Upper lobe of right lung (tissue), 1 donor: ENCODE measurements around the gene PCDHGB1. TPM values are rescaled to one million over a fixed set of nuclear protein-coding genes. Genes with fewer than 3 reads are reported as not detected.
"Not testable (repeated sequence)": the region's sequence is repeated elsewhere in the genome, so short reads cannot be mapped to it uniquely, and the experiment has no call there.

Source experiments
- ATAC-seq: fragments of 200-7000 bp; cut with Tn5 transposase; one replicate; pipeline ENCODE4 v1.9.1; 2020; ENCODE audit warnings: mild to moderate bottlenecking, moderate library complexity
- DNase-seq: peaks from one replicate; pipeline ENCODE4 v3.0.0-alpha.2; 2020
- H3K27ac ChIP-seq: fragments of 200-600 bp; one replicate; pipeline ENCODE4 v1.8.0; 2022
- H3K27me3 ChIP-seq: fragments of 200-600 bp; one replicate; pipeline ENCODE4 v1.8.0; 2022; ENCODE audit warnings: mild to moderate bottlenecking
- H3K36me3 ChIP-seq: fragments of 200-600 bp; one replicate; pipeline ENCODE4 v1.8.0; 2022
- H3K4me1 ChIP-seq: fragments of 200-600 bp; one replicate; pipeline ENCODE4 v1.8.0; 2022
- H3K4me3 ChIP-seq: fragments of 200-600 bp; one replicate; pipeline ENCODE4 v1.8.0; 2022; ENCODE audit warnings: mild to moderate bottlenecking
- H3K9me3 ChIP-seq: fragments of 200-600 bp; one replicate; pipeline ENCODE4 v1.8.0; 2022
- intact Hi-C: fragments of 100-400 bp; cut with DNase I; formaldehyde crosslinking; loops from one replicate; pipeline ENCODE4 v1.11.0; 2022
- total RNA-seq: library from RNA; stranded (reverse); fragmentation: NEBNext Ultra II Directional; extraction: Animal tissue kit (Norgen Biotek cat#: 25700); gene quantifications from one replicate; pipeline ENCODE4 v1.2.1, GENCODE V29; 2021
- TF ChIP-seq, protein P1 (sequence below): fragments of 200-600 bp; IDR thresholded peaks from one replicate; pipeline ENCODE4 v1.8.0; 2022; ENCODE audit warnings: antibody characterized with exemption
- donor health status: DM: no; HTN: yes; CAD: no; lungs with severe emphysema.

PCDHGB1 gene
- total RNA-seq, 1 donor from 2014 or later, result 2.0 TPM

DNA sequence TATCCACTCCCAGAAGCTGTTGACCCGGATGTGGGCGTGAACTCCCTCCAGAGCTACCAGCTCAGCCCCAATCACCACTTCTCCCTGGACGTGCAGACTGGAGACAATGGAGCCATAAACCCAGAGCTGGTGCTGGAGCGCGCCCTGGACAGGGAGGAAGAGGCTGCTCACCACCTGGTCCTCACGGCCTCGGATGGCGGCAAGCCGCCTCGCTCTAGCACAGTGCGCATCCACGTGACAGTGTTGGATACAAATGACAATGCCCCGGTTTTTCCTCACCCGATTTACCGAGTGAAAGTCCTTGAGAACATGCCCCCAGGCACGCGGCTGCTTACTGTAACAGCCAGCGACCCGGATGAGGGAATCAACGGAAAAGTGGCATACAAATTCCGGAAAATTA, 43.4 kb downstream of the PCDHGB1 start:
- H3K4me1 ChIP-seq, result no peaks in the 10 kb centered on the region
- intact Hi-C loops, result no loop called here
- H3K36me3 ChIP-seq, result no peaks in the 10 kb centered on the region
- TF ChIP-seq, protein P1, sequence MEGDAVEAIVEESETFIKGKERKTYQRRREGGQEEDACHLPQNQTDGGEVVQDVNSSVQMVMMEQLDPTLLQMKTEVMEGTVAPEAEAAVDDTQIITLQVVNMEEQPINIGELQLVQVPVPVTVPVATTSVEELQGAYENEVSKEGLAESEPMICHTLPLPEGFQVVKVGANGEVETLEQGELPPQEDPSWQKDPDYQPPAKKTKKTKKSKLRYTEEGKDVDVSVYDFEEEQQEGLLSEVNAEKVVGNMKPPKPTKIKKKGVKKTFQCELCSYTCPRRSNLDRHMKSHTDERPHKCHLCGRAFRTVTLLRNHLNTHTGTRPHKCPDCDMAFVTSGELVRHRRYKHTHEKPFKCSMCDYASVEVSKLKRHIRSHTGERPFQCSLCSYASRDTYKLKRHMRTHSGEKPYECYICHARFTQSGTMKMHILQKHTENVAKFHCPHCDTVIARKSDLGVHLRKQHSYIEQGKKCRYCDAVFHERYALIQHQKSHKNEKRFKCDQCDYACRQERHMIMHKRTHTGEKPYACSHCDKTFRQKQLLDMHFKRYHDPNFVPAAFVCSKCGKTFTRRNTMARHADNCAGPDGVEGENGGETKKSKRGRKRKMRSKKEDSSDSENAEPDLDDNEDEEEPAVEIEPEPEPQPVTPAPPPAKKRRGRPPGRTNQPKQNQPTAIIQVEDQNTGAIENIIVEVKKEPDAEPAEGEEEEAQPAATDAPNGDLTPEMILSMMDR, result no peak
- H3K4me3 ChIP-seq, result no peak overlapping the region
- no peak for ATAC-seq
- DNase-seq, result no peak
- H3K9me3 ChIP-seq, result peaks cover 36% of the 10 kb centered on the region
- H3K27me3 ChIP-seq, result peaks cover 16% of the 10 kb centered on the region
- no peak overlapping the region for H3K27ac ChIP-seq

- DNase-seq, result not testable (repeated sequence)
- H3K27me3 ChIP-seq, result peaks cover 23% of the 10 kb centered on the region
- peaks cover 29% of the 10 kb centered on the region for H3K9me3 ChIP-seq
Observed at GRCh38 chr5:141394401-141395187, 44.7 kb downstream of the PCDHGB1 start.

DNA sequence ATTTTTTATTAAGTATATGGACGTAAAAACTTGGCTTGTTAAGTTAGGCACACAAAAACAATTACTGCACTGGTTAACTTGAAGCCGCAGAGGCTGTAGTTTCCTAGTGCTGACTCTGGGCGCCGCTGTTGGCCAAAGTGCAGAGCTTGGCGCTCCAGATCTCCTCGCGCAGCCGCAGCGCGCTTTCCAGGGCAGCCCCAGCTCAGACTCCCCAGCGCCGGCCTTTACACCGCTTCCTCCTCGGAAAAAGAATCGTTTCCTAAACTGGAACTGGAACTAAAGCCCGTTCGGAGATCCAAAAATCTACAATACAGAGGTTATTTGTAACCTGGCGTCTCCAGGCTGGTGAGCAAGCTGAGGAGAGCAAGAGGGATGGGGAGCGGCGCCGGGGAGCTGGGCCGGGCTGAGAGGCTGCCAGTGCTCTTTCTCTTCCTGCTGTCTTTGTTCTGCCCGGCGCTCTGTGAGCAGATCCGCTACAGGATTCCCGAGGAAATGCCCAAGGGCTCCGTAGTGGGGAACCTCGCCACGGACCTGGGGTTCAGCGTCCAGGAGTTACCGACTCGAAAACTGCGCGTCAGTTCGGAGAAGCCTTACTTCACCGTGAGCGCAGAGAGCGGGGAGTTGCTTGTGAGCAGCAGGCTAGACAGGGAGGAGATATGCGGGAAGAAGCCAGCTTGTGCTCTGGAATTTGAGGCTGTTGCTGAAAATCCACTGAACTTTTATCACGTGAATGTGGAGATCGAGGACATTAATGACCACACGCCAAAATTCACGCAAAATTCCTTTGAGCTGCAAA, 48.1 kb downstream of the PCDHGB1 start, which contains the start of gene PCDHGB5:
Gene PCDHGB5, plus strand, starts transcription at position 192 of the 796 bp plus-strand sequence. Its CDS starts 181 bp downstream, at position 373.
- Histone ChIP-seq H3K4me3 (peak within 1 kb of the TSS; percentile 37), H3K27me3 (peaks cover 16% of the 10 kb centered on the region), H3K9me3 (peaks cover 21% of the 10 kb centered on the region)
- H3K27ac ChIP-seq, H3K4me1 ChIP-seq, H3K36me3 ChIP-seq, intact Hi-C loops: not testable (repeated sequence)
- TF ChIP-seq, protein P1, result peak; percentile 59
- peak; percentile 76 for DNase-seq
- ATAC-seq, result peak; percentile 97

More at GRCh38 chr5:141394401-141395187, 44.7 kb downstream of the PCDHGB1 start:
- ATAC-seq, intact Hi-C loops, H3K4me3 ChIP-seq, H3K27ac ChIP-seq, H3K4me1 ChIP-seq, H3K36me3 ChIP-seq: not testable (repeated sequence)

DNA sequence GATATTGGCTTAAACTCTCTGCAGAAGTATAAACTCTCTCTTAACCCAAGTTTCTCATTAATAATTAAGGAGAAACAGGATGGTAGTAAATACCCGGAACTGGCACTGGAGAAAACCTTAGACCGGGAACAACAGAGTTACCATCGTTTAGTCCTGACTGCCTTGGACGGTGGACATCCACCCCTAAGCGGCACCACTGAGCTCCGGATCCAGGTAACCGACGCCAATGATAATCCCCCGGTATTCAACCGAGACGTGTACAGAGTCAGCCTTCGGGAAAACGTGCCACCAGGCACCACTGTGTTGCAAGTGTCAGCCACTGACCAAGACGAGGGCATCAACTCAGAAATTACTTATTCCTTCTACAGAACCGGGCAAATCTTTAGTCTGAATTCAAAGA, 48.7 kb downstream of the PCDHGB1 start:
- Histone ChIP-seq H3K4me3 (no peak overlapping the region), H3K36me3 (no peaks in the 10 kb centered on the region), H3K27me3 (peaks cover 14% of the 10 kb centered on the region), H3K27ac (no peak overlapping the region), H3K4me1 (no peaks in the 10 kb centered on the region), H3K9me3 (peaks cover 18% of the 10 kb centered on the region)
- ATAC-seq (no peak), DNase-seq (no peak)
- TF ChIP-seq, protein P1, result no peak
- intact Hi-C loops, result no loop called here

GRCh38 chr5:141399555-141400258, 49.8 kb downstream of the PCDHGB1 start:
- no peak overlapping the region for H3K4me3 ChIP-seq
- TF ChIP-seq, protein P1, result no peak
- H3K27me3 ChIP-seq, result peaks cover 7% of the 10 kb centered on the region
- no peaks in the 10 kb centered on the region for H3K4me1 ChIP-seq
- no peak for DNase-seq
- no peak for ATAC-seq
- no peak overlapping the region for H3K27ac ChIP-seq
- intact Hi-C loops, result no loop called here
- H3K36me3 ChIP-seq, result no peaks in the 10 kb centered on the region
- H3K9me3 ChIP-seq, result peaks cover 17% of the 10 kb centered on the region

Other genes with a start within 250 kb of the PCDHGB1 start
- 1.9 TPM for gene PCDHB3, start 249.6 kb upstream of the PCDHGB1 start, total RNA-seq
- 3.0 TPM for gene PCDHB4, start 228.3 kb upstream of the PCDHGB1 start, total RNA-seq
- gene PCDHB5, start 214.9 kb upstream of the PCDHGB1 start, total RNA-seq, result 2.3 TPM
- gene PCDHB6, start 200.0 kb upstream of the PCDHGB1 start, total RNA-seq, result 0.75 TPM
- 2.8 TPM for gene PCDHB7, start 177.5 kb upstream of the PCDHGB1 start, total RNA-seq
- gene PCDHB8, start 172.3 kb upstream of the PCDHGB1 start, total RNA-seq, result 2.4 TPM
- 4.1 TPM for gene PCDHB16, start 167.7 kb upstream of the PCDHGB1 start, total RNA-seq
- 2.5 TPM for gene PCDHB9, start 162.9 kb upstream of the PCDHGB1 start, total RNA-seq
- 2.1 TPM for gene PCDHB10, start 157.7 kb upstream of the PCDHGB1 start, total RNA-seq
- 2.0 TPM for gene PCDHB11, start 150.5 kb upstream of the PCDHGB1 start, total RNA-seq
- gene PCDHB12, start 141.4 kb upstream of the PCDHGB1 start, total RNA-seq, result 2.8 TPM
- gene PCDHB13, start 136.2 kb upstream of the PCDHGB1 start, total RNA-seq, result 3.2 TPM
- gene PCDHB14, start 126.8 kb upstream of the PCDHGB1 start, total RNA-seq, result 3.0 TPM
- gene PCDHB15, start 104.7 kb upstream of the PCDHGB1 start, total RNA-seq, result 2.5 TPM
- 0.64 TPM for gene SLC25A2, start 46.0 kb upstream of the PCDHGB1 start, total RNA-seq
- gene TAF7, start 29.3 kb upstream of the PCDHGB1 start, total RNA-seq, result 60.4 TPM
- 0.46 TPM for gene PCDHGA1, start 19.6 kb upstream of the PCDHGB1 start, total RNA-seq
- 2.5 TPM for gene PCDHGA2, start 11.3 kb upstream of the PCDHGB1 start, total RNA-seq
- 1.7 TPM for gene PCDHGA3, start 6.3 kb upstream of the PCDHGB1 start, total RNA-seq
- gene PCDHGA4, start 4.9 kb downstream of the PCDHGB1 start, total RNA-seq, result 3.9 TPM
- gene PCDHGB2, start 9.9 kb downstream of the PCDHGB1 start, total RNA-seq, result 3.8 TPM
- 3.5 TPM for gene PCDHGA5, start 14.1 kb downstream of the PCDHGB1 start, total RNA-seq
- gene PCDHGB3, start 20.1 kb downstream of the PCDHGB1 start, total RNA-seq, result 2.6 TPM
- 3.9 TPM for gene PCDHGA6, start 23.8 kb downstream of the PCDHGB1 start, total RNA-seq
- 2.5 TPM for gene PCDHGA7, start 32.6 kb downstream of the PCDHGB1 start, total RNA-seq
- 4.2 TPM for gene PCDHGB4, start 37.6 kb downstream of the PCDHGB1 start, total RNA-seq
- 1.2 TPM for gene PCDHGA8, start 42.5 kb downstream of the PCDHGB1 start, total RNA-seq
- gene PCDHGB5, start 47.8 kb downstream of the PCDHGB1 start, total RNA-seq, result 11.0 TPM
- 5.4 TPM for gene PCDHGA9, start 52.7 kb downstream of the PCDHGB1 start, total RNA-seq
- gene PCDHGB6, start 57.9 kb downstream of the PCDHGB1 start, total RNA-seq, result 7.5 TPM
- 6.2 TPM for gene PCDHGA10, start 62.9 kb downstream of the PCDHGB1 start, total RNA-seq
- 15.4 TPM for gene PCDHGB7, start 67.6 kb downstream of the PCDHGB1 start, total RNA-seq
- gene PCDHGA11, start 71.0 kb downstream of the PCDHGB1 start, total RNA-seq, result 2.6 TPM
- 7.6 TPM for gene PCDHGA12, start 80.4 kb downstream of the PCDHGB1 start, total RNA-seq
- gene PCDHGC3, start 125.9 kb downstream of the PCDHGB1 start, total RNA-seq, result 109 TPM
- gene PCDHGC4, start 134.9 kb downstream of the PCDHGB1 start, total RNA-seq, result 1.8 TPM
- 1.4 TPM for gene PCDHGC5, start 139.0 kb downstream of the PCDHGB1 start, total RNA-seq